ENCODE measurements around the gene ZNF277.

The ZNF277 gene

DNA sequence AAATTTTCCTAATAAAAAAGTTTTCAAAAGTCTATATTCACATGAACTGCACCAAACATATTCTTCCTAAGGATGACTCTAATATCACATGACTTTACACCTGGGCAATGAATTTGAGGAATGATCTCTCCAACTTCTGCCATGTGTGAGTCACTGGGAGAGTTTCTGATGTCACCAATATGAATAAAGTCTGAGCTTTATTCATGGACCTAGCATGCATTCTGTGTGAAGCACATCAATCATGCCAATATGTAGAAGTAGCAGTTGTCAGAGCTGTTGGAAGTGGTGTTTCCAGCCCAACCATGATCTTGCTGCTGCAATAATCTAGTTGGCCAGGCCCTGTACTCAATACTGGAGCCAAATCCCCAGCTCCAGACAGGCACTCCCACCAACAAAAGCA lies 152.0 kb downstream of the ZNF277 start:
- DNase-seq = no peak

DNA sequence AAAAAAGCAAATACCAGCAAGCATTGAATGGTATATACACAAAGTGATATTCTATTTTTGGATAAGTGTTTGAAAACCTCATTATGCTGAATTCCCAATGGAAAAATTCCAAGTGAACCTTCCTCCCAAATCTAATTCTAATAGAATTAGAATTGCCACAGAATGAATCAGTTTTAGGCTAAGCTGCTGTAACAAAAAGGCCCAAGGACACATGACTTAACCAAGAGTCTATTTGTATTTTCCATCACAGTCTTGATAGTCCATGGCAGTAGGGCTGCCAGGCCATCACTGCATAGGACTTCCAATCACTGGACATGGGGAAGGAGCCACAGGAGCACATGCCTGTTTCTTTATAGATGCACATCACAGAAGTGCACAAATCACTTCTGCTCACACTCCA lies 152.6 kb downstream of the ZNF277 start:
- no peak for DNase-seq

DNA sequence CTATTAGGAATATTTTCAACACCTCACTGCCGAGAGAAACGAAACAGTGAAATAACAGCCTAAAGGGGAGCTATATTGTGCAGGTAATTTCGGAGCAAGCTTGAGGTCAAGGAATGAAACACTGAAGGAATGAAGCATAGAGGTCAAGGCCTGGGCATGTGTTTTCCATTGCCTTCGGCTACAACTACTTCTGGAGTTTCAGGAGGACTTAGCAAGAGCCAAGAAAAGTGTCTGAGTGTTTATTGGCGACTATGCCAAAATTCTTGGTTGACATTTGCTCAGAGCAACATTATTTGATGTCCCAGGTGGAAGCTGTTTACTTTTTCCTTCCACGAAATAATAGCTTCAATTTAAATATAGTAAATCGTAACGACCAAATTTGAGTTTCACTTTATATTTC lies 154.2 kb downstream of the ZNF277 start:
- no peak for DNase-seq

DNA sequence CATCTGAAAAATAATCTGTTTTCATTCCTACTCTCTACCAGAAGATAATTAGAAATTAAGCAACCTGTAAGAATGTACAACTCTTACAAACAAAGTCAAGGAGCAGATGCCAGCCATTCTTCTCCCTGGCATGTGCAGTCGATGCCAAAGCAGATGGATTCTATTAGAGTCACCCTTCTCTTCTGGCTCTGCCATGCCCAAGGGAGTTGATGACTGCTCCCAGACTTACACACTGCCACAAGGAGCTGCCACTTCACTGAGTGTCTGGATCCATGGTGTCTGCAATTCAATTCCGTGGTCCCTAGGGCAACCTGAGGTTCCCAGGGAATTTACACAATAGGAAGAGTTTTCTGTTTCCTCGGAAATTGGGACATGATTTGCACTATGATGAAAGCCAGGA lies 154.7 kb downstream of the ZNF277 start:
- peak; percentile 20 for DNase-seq

DNA sequence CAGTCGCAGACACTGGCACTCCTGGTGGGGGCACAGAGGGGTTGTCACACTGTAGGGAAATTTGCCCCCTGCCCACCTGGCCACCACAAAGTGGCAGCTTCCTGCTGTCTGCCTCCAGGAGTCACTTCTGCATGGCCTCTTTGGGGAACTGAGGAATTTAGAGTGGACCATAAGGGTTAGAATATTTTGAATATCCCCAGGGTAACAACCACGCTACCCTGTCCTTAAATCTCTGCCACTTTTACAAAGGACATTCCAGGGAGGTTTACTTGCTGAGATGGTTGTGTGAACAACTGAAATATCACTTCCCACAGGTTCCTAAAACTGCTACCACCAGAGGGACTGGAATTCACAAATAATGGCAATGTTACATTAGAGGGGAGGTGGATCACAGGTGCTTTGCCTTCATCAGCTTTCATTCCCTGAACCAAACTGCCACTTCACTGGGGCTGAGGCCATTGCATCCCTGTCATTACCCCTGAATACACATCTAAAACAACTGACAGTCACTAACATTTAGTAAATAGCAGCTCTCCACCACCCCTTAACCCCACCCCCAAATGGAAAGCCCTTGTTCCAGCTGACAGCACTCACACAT lies 155.7 kb downstream of the ZNF277 start:
- DNase-seq = no peak

DNA sequence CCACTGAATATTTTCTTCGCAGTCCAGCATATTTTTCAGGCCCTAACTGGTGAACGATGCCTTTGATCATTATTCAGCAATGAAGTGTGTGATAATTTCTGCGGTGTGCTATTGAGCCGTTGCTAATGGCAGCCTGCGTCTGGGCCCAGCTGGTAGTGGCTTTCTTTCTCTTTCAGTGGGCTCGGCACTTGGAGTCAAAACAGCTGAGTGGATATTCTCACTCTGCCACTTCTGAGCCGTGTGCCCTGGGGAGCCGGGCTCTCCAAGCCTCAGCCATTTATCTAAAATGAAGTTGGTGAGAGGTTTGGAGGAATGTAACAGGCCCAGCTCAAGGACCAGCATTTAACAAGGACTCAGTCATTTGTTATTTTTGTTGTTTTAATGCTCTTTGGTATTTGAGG lies 156.2 kb downstream of the ZNF277 start:
- DNase-seq = peak; percentile 29

DNA sequence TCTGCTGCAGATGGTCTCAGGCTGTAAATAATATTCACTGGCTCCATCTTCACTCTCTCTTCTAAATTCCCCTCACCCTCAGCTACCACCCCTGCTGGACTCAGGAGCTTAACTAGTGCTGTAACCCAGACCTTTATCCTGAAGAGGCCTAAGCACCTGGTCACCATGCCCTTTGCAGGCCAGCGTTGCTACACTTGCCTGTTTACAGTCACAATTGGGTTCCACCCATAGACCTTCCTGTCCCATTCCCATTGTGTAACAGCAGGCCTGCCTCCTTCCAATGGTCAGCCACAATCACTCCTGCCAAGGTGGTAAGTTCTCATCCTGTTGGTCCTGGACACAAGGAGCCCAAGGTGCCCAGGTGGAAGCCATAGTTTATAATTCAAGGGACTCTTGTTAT lies 157.9 kb downstream of the ZNF277 start:
- DNase-seq = no peak

DNA sequence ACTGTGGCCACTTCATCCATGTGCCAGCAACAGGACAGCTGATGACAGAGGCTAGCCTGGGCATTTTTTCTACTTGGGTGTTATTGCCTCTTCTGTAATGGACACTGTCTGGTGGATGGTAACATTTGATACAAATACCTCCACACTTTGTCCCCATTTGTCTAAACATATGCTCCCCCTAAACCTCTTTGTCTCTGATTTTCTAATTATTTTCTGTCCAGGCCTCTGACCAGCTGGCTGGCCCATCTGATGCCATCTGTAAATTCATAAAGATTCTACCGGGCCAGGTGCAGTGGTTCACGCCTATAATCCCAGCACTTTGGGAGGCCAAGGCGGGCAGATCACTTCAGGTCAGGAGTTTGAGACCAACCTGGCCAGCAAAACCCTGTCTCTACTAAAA lies 159.1 kb downstream of the ZNF277 start:
- no peak for DNase-seq

DNA sequence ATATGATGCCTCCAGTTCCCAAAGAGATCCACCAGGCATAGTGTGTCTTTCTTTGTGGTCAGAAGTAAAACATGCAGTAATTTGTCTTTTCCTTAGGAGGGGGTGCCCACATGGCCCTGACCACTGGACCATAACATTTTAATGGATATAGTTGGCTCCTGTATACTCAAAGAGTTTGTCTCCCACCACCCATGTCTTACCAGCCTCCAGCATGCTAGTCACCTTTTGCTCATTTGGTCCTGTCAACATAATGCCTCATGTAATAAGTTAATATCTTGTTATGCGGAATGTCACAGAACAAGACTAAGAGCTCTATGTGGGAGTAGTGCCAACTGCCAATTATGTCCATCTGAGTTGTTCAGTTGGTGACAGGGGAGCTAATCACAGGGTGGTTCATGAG lies 160.4 kb downstream of the ZNF277 start:
- DNase-seq = no peak

DNA sequence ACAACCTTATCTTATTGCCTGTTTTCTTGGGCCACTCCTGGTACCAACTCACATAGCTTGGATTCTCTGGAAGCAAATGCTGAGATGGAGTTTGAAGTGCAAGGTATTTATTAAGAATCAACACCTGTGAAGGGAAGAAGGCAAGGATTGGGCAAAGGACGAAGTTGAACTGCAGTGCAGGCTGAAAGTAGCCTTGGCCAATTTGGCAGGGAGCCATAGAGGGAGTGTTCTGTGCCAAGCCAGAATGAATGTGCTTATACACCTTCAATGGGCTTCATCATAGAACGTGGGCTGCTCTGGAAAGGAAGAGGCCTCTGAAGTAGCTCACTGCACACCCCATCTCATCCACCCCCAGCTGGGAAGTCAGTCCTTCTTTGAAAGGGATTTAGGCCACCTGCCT lies 163.9 kb downstream of the ZNF277 start:
- DNase-seq = no peak

DNA sequence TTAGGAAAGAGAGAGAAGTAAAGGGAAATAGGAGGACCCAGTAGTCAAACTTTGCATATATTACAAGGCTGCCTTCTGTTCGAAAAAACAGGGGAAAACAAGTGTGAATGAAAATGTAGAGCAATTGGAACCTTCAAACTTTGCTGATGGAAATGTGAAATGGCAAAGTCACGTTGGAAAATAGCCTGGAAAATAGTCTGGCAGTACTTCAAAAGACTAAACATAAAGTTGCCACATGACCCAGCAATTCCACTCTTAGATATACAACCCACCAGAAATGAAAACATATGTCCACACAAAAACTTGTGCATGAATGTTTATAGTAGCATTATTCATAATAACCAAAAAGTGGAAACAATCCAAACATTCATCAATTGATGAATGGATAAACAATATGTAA lies 165.2 kb downstream of the ZNF277 start:
- DNase-seq = peak; percentile 27

DNA sequence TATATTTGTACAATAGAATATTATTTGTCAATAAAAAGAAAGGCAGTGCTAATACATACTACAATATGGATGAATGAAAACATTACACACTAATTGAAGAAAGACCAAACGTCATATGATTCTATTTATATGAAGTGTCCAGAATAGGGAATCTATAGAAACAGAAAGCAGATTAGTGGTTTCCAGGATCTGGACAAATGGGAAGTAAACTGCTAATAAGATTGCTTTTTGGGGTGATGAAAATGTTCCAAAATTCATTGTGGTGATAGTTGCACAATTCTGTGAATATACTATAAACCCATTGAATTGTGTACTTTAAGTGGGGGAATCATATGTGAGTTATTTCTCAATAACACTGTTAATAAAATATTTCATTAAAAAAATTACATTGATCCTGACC lies 165.6 kb downstream of the ZNF277 start:
- peak; percentile 4 for DNase-seq

DNA sequence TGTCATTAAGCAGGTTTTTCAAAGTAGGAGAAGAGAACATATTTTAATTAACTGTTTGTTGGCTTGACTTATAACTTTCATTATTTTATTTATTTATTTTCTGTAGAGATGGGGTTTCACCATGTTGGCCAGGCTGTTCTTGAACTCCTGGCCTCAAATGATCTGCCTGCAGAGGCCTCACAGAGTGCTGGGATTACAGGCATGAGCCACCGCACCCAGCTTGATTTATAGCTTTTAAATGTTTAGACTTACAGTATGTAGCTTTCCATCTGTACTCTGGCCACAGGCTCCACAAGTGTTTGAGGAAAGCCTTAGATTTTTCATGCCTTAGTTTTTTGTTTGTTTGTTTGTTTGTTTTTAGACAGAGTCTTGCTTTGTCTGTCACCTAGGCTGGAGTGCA lies 171.1 kb downstream of the ZNF277 start:
- DNase-seq = no peak

DNA sequence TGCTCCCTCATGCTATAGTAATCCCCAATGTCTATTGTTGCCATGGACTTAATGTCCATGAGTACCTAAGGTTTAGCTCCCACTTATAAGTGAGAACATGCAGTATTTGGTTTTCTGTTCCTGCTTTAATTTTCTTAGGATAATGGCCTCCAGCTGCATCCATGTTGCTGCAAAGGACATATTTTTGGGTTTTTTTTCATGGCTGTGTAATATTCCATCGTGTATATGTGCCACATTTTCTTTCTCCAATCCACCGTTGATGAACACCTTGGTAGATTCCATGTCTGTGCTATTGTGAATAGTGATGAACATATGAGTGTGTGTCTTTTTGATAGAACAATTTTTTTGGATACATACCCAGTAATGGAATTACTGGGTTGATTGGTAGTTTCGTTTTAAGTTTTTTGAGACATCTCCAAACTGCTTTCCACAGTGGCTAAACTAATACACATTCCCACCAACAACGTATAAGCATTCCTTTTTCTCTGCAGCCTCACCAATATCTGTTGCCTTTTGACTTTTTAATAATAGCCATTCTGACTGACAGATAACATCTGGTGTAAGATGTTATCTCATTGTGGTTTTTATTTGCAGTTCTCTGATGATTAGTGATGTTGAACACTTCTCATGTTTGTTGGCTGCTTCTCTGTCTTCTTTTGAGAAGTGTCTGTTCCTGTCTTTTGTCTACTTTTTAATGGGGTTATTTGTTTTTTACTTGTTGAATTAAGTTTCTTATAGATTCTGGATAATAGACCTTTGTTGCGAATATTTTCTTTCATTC lies 175.0 kb downstream of the ZNF277 start:
- no peak for DNase-seq

DNA sequence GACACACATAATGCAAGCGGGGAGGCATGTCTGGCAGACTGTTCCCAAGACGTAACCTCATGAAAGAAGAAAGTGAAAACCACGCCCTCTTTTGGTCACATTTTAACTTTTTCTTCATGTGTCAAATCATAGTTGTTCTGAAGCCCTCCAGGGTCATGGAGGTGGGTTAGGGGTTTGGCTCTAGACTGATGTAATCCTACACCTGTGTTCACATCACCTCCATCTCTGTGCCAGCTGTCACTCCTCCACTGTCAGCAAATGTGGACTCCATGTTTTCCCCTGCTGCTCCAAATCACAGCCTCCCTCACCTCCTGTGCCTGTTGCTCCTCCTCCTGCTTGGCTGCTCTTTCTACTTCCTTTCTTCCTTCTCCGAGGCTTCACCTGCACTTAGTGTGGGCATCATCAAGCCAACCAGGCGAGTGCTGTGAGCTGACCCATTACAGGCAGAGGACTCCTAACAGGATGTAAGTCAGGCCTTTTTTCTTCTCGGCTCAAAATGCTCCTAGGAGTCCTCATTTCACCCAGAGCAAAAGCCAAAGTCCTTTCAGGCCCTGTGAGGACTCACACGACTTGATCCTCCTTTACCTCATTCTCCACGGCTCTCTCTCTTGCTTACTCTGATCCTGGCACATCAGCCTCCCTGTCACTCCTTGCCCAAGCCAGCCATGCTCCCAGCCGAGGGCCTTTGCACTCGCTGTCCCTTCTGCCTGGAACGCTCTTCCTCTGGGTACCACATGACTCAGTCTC lies 177.3 kb downstream of the ZNF277 start:
- peak; percentile 34 for DNase-seq

DNA sequence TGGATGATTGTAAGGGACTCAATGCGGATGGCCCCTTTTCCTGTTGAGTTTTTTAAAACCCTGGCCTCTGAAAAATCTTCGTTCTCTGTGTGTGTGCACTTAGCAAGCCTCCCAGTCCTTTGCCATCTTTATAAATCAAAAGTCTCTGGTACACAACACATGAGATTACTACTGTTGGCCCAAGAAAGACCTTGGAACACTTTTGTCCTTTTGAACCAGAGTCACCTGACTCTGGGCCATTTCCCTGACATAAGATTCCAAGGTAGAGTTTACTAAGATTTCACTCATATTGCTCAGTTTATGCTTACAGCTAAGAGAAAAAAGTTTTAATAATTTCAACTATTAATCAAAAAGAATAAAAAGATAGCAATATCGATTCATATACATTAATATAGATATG lies 179.0 kb downstream of the ZNF277 start:
- no peak for DNase-seq

DNA sequence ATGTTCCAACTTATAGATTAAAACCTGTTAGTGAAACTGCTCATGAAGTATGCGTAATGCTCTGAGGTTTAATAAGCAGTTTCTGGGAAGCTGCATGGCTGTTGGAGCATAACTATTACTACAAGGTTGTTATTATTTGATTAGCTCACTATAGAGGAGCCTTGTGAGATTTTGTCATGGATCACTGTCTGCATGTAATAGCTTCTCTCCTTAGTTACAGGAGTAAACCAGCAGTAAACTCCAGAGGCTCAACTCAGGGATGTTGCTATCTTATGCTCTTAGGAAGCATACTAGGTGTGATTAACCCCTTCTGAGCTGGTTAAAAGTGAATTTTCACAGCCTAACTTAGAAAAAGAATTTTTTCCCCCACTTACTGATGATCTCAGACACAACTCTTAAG lies 180.1 kb downstream of the ZNF277 start:
- DNase-seq = no peak

DNA sequence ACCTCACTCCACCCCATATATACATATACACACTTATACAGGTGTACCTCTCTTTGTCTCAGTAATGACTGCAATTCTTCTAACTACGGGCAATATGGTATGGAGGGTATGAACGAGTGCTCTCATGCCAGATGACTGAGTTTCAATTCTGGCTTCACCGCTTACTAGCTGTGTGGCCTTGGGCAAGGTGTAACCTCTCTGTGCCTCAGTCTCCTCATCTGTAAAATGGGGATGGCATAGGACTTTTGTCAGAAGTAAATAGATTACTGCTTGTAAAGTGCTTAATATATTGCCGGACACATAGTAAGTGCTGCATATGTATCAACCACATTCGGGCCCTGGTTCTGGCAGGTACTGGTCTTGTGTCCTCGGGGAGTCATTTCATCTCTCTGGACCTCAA lies 183.7 kb downstream of the ZNF277 start:
- no peak for DNase-seq

DNA sequence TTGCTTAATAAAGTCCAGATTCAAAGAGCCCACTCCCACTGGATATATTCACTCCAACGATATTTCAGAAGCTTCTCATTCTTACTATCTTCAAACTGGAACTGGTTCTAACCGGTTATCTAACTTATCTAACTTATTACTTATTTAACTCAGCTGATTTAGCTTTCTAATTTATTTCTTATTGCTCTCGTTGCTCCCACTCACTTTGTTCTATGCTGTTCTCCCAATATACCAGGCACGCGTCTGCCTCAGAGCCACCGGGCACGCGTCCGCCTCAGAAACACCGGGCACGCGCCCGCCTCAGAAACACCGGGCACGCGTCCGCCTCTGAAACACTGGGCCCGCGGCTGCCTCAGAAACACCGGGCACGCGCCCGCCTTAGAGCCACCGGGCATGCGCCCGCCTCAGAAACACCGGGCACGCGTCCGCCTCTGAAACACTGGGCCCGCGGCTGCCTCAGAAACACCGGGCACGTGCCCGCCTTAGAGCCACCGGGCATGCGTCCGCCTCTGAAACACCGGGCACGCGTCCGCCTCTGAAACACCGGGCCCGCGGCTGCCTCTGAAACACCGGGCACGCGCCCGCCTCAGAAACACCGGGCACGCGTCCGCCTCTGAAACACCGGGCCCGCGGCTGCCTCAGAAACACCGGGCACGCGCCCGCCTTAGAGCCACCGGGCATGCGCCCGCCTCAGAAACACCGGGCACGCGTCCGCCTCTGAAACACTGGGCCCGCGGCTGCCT lies 184.8 kb downstream of the ZNF277 start:
- DNase-seq = peak; percentile 50

DNA sequence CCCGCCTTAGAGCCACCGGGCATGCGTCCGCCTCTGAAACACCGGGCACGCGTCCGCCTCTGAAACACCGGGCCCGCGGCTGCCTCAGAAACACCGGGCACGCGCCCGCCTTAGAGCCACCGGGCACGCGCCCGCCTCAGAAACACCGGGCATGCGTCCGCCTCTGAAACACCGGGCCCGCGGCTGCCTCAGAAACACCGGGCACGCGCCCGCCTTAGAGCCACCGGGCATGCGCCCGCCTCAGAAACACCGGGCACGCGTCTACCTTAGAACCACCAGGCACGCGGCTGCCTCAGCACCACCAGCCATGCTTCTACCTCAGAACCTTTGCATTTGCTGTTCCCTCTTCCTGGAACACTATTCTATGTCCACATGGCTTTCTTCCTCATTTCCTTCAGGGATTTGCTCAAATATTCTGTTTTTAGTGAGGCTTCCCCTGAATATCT lies 185.4 kb downstream of the ZNF277 start:
- DNase-seq = peak; percentile 51

All from fibroblast of skin of scalp (primary cell).